ENCODE measurements around the gene ZNF117. TPM values are rescaled to one million over a fixed set of nuclear protein-coding genes. Genes with fewer than 3 reads are reported as not detected.
"Not testable (repeated sequence)": the region's sequence is repeated elsewhere in the genome, so short reads cannot be mapped to it uniquely, and the experiment has no call there.

Gene ZNF117
- total RNA-seq = 1 to 10 TPM in 2 of 3 donors, under 1 TPM in 1; 0.82 to 1.8 (median 1.7) TPM

DNA sequence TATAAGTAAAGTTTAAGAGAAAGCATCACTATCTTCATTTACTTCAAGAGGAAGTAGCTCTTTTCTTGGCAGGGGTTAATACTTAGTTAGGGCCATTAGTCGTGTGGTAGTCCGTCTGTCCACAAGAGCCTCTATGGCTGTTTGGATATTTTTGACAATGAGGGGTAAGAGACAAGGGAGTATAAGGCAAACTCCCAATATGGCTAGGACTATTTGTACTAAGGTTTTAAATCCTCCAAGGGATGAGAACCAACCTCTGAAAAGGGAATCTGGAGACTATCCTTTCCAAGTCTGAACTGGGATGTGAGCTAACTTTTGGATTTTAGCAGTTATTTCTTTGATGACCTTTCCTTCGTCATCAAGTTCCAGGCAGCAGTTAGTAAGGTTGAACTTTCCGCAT, at the start of gene ZNF117:
ZNF117 (minus strand) TSS at position 101 of the 400 bp plus-strand sequence.
- peaks cover 47% of the 10 kb centered on the region for H3K36me3 Mint-ChIP-seq (ENCODE audit: insufficient read depth)
- DNase-seq = no peak
- H3K4me1 Mint-ChIP-seq (ENCODE audit: low read depth) = no peaks in the 10 kb centered on the region
- H3K4me3 Mint-ChIP-seq = no peak within 1 kb of the TSS
- no peaks in the 10 kb centered on the region for H3K27me3 Mint-ChIP-seq (ENCODE audit: low read depth)
- H3K9me3 Mint-ChIP-seq = peaks cover 88% of the 10 kb centered on the region
- ATAC-seq = no peak

DNA sequence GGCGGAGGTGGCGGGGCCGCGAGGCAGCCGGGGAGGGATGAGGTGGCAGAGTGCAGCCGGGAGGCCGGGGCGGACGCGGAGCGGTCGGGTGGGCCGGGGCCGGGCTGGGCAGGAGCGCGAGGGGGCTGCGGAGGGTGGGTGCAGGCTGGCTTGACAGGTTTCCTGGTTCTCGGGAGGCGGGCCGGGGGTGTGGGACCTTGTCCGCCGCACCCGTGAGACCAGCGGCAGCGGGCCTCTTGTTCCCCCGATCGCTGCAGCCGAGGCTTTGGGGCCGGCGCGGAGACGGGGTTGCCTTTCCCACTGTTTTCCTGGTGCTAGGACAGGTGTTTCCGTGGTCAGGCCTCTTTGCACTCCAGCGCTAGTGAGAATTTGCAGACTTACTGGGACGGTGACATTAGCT, 47.9 kb upstream of the ZNF117 start:
- not testable (repeated sequence) for H3K9me3 Mint-ChIP-seq; H3K27me3 Mint-ChIP-seq (ENCODE audit: low read depth); H3K36me3 Mint-ChIP-seq (ENCODE audit: insufficient read depth)
- Mint-ChIP-seq H3K4me1 (ENCODE audit: low read depth) (peaks cover 13% of the 10 kb centered on the region), H3K4me3 (peak overlapping the region; percentile 84)
- peak; percentile 10 for DNase-seq
- peak; percentile 21 to 25 for ATAC-seq

DNA sequence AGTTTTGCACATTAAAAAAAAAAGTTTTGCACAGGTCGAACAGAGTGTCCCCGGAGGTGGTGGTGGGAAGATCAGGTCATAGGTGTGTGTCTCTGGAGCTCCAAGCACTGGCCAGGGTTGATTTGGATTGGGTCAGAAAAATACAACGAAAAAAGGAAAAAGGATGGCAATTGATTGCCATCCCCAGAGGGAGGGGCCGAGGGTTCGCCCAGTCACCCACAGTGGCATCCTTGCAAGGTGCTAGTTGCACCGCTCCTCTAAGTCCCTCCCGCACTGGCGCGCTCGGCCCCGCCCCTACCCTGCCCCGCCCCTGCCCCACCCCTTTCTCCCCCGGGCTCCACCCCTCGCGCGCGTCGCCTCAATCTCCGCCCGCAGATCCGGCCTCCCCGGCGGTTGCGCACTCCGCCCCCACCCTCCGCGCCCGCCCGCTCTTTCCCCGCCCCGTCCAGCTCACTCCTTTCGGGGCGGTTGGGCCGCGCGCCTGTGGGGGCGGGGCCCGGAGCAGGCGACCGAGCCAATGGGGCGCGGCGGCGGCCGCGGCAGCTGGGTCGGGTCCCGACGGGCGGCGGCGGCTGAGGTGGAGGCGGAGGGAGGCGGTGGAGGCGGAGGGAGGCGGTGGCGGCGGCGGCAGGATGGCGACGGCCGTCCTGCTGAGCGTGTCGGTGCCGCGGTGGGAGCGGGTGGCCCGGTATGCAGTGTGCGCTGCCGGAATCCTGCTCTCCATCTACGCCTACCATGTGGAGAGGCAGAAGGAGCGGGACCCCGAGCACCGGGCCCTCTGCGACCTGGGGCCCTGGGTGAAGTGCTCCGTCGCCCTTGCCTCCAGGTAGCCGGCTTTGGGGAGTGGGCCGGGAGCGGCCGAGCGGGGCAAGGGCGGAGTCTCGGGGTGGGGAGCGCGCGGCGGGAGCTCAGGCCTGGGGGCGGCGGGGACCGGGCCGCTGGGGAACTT, 47.2 kb upstream of the ZNF117 start:
- Mint-ChIP-seq H3K4me1 (ENCODE audit: low read depth) (peaks cover 13% of the 10 kb centered on the region), H3K9me3 (no peaks in the 10 kb centered on the region), H3K27me3 (ENCODE audit: low read depth) (no peaks in the 10 kb centered on the region), H3K4me3 (peak overlapping the region; percentile 84), H3K36me3 (ENCODE audit: insufficient read depth) (no peaks in the 10 kb centered on the region)
- DNase-seq (peak; percentile 94), ATAC-seq (peak; percentile 94)

DNA sequence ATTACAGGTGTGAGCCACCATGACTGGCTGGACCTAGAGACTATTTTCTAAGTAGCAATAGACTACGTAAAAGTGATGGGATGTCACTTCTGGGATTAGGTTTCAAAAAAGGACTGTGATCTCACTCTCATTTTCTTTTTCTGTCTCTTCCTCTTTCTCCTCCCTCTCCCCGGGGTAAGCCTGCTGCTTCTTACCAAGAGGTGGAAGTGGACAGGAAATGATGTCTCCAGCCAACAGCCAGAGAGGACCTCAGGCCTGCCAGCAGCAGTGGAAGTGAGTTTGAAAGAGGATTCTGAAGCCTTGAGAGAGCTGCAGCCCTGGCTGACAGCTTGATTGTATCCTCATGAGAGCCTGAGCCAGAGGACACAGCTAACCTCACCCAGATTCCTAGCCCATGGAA, 45.7 kb upstream of the ZNF117 start:
- H3K4me1 Mint-ChIP-seq (ENCODE audit: low read depth) = peaks cover 13% of the 10 kb centered on the region
- H3K9me3 Mint-ChIP-seq; H3K27me3 Mint-ChIP-seq (ENCODE audit: low read depth); H3K36me3 Mint-ChIP-seq (ENCODE audit: insufficient read depth); H3K4me3 Mint-ChIP-seq; DNase-seq; ATAC-seq: not testable (repeated sequence)

DNA sequence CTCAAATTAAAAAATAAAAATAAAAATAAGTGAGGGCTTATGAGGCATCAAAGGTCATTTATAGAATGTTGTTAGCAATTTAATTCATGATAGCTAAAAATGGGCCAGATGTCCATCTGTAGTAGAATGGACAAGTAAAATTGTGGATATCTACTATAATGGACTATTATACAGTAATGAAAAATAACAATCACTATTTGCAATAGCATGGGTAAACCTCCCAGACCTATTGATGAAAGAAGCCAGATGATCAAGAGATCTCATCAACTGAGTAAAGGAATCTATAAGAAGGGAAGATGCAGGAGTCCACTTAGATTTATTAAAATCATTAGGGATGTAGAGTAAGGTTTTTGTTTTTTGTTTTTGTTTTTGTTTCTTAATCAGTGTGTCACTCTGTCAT, 44.6 kb upstream of the ZNF117 start:
- H3K9me3 Mint-ChIP-seq; H3K36me3 Mint-ChIP-seq (ENCODE audit: insufficient read depth); ATAC-seq; DNase-seq; H3K27me3 Mint-ChIP-seq (ENCODE audit: low read depth); H3K4me3 Mint-ChIP-seq: not testable (repeated sequence)
- peaks cover 13% of the 10 kb centered on the region for H3K4me1 Mint-ChIP-seq (ENCODE audit: low read depth)

DNA sequence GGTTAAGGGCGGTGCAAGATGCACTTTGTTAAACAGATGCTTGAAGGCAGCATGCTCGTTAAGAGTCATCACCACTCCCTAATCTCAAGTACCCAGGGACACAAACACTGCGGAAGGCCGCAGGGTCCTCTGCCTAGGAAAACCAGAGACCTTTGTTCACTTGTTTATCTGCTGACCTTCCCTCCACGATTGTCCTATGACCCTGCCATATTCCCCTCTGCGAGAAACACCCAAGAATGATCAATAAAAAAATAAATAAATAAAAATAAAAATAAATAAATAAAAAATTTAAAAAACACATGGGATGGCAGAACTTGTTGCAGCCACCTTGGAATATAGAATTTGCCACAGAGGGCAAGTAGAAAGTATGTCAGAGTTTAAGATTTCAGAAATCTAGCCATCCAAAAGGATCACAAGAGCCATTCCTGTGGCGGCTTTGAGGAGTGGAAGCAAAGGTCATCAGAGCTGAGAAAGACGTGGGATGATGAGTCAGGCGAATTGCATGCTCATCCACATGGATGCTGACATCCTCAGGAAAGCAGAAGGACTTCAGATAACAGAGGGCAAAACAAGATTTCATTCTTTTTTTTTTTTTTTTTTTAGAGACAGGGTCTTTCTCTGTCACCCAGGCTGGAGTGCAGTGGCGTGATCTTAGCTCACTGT, 43.4 kb upstream of the ZNF117 start:
- H3K4me3 Mint-ChIP-seq; H3K4me1 Mint-ChIP-seq (ENCODE audit: low read depth); ATAC-seq; H3K36me3 Mint-ChIP-seq (ENCODE audit: insufficient read depth); DNase-seq; H3K27me3 Mint-ChIP-seq (ENCODE audit: low read depth); H3K9me3 Mint-ChIP-seq: not testable (repeated sequence)

DNA sequence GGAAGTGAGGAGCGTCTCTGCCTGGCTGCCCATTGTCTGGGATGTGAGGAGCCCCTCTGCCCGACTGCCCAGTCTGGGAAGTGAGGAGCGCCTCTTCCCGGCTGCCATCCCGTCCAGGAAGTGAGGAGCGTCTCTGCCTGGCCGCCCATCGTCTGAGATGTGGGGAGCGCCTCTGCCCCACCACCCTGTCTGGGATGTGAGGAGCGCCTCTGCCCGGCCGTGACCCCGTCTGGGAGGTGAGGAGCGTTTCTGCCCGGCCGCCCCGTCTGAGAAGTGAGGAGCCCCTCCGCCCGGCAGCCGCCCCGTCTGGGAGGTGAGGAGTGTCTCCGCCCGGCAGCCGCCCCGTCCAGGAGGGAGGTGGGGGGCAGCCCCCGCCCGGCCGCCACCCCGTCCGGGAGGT, 42.6 kb upstream of the ZNF117 start:
- not testable (repeated sequence) for H3K9me3 Mint-ChIP-seq; ATAC-seq; H3K4me3 Mint-ChIP-seq; H3K36me3 Mint-ChIP-seq (ENCODE audit: insufficient read depth); DNase-seq; H3K4me1 Mint-ChIP-seq (ENCODE audit: low read depth); H3K27me3 Mint-ChIP-seq (ENCODE audit: low read depth)

DNA sequence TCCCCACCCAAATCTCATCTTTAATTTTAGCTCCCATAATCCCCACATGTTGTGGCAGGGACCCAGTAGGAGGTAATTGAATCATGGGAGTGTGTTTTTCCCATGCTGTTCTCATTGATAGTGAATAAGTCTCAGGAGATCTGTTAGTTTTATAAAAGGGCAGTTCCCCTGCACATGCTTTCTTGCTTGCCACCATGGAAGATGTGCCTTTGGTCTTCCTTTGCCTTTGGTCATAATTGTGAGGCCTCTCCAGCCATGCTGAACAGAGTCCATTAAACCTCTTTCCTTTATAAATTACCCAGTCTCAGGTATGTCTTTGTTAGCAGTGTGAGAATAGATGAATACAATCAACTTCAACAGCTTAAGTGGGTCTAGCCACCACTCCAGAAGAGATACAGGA, 34.2 kb upstream of the ZNF117 start:
- not testable (repeated sequence) for ATAC-seq; H3K4me1 Mint-ChIP-seq (ENCODE audit: low read depth); H3K9me3 Mint-ChIP-seq; H3K4me3 Mint-ChIP-seq; DNase-seq; H3K27me3 Mint-ChIP-seq (ENCODE audit: low read depth); H3K36me3 Mint-ChIP-seq (ENCODE audit: insufficient read depth)

DNA sequence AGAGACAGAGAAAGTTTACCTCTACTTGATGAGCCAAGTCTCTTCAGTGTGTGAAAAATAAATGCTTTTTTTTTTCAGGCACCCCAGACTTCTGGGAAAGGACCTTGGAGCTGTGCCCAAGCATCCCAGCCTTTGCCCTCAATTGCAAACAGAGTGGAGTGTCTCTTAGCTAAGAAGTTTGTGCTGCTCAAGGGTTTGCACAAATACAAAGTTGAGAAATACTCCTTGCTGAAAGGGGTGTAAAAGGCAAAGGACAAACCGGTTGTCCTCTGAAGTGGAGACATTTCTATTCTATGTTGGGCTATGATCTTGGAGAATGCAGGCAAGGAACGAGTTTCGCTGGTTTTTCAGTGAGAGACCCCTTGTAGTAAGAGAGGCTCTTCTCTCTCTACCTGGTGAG, 30.1 kb upstream of the ZNF117 start:
- not testable (repeated sequence) for H3K27me3 Mint-ChIP-seq (ENCODE audit: low read depth); H3K4me3 Mint-ChIP-seq; DNase-seq; ATAC-seq; H3K9me3 Mint-ChIP-seq; H3K4me1 Mint-ChIP-seq (ENCODE audit: low read depth); H3K36me3 Mint-ChIP-seq (ENCODE audit: insufficient read depth)

DNA sequence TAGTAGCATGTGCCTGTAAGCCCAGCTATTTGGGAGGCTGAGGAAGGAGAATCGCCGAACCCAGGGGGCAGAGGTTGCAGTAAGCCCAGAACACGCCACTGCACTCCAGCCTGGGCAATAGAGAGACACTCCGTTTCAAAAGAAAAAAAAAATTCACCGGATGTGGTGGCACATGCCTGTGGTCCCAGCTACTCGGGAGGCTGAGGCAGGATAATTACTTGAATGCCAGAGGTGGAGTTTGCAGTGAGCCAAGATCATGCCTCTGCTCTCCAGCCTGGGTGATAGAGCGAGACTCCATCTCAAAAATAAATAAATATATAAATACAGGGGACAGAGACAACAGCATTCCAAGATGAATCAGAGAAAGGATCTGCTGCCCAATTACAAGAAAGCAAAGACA, 19.0 kb upstream of the ZNF117 start:
- H3K36me3 Mint-ChIP-seq (ENCODE audit: insufficient read depth); H3K9me3 Mint-ChIP-seq; H3K27me3 Mint-ChIP-seq (ENCODE audit: low read depth); ATAC-seq; H3K4me3 Mint-ChIP-seq; DNase-seq: not testable (repeated sequence)
- peaks cover 17% of the 10 kb centered on the region for H3K4me1 Mint-ChIP-seq (ENCODE audit: low read depth)

DNA sequence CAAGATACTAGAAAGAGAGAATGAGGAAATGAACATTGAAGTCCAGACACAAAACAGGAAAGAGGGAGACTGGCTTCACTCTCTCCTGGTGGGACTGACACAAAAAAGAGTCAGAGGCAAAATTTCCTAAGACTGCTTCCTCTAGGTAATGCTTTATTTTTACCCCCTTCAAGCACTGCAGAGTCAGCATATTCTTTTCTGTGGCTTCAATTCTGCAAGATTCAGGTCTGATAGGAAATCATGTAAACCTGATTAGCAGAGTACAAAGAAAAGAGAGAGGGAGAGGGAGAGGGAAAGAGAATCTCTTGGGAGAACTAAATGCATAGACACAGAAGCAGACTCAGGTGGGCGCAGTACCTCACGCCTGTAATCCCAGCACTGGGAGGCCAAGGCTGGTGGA, 18.6 kb upstream of the ZNF117 start:
- H3K4me1 Mint-ChIP-seq (ENCODE audit: low read depth) = peaks cover 22% of the 10 kb centered on the region
- not testable (repeated sequence) for ATAC-seq; H3K27me3 Mint-ChIP-seq (ENCODE audit: low read depth); H3K36me3 Mint-ChIP-seq (ENCODE audit: insufficient read depth); H3K9me3 Mint-ChIP-seq; H3K4me3 Mint-ChIP-seq; DNase-seq

DNA sequence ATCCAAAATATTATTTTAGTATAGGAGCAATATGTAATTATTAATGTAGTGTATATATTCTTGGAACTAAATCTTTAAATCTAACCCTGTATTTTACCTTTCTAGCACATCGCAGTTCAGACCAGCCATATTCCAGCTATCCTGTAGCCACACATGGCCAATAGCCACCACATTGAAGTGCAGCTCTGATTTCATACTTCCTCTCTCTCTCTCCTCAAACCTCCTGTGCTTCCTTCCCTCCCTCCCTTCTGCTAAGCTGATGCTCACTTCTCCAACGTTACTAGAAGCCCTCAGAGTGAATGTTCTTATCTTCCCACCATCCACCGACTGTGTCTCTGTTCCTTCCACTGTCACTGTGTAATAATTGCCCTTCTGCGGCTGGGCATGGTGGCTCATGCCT, 16.2 kb upstream of the ZNF117 start:
- peak overlapping the region; percentile 97 for H3K4me3 Mint-ChIP-seq
- not testable (repeated sequence) for ATAC-seq; H3K27me3 Mint-ChIP-seq (ENCODE audit: low read depth); DNase-seq; H3K9me3 Mint-ChIP-seq
- H3K36me3 Mint-ChIP-seq (ENCODE audit: insufficient read depth) = peaks cover 22% of the 10 kb centered on the region
- H3K4me1 Mint-ChIP-seq (ENCODE audit: low read depth) = peaks cover 35% of the 10 kb centered on the region

DNA sequence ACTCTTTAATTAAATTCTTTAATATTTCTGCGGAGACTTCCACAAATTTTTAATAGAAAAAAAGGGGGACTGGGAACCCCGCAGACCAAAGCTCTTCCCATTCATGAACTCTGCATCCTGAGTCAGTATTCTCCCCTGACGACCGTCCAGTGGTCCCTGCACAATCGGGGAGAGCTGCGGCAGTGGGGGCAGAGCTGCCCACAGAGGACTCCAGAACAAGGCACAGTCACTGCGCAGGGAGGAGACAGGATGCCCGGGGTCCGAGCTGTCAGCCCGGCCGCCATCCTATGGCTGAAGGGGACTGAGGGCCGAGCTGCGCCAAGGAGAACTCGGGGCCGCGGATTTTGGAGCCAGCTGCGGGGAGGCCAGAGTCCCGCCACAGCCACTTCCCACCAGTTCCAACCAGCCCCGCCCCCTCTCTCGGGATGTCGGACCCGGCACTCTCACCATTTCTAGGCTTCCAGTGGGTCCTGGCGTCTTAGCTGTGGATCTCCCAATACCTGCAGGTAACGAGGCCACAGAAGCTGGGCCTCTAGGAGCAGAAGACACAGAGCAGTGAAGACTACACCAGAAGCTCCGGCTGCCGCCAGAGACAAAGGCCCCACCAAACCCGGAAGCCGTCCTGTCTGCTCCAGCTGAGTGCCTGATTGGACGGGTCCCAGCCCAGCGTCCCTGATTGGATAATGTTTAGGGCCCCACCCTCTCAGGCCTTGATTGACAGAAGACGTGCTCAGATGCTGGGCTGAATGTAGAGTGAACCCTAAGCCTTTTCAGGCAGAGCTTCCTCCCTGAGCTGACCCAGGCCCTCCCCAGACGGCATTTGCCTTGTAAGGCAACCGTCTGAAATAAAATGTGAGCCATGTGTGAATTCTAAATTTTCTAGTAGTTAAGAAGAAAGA, 15.5 kb upstream of the ZNF117 start, which contains the start of gene ERV3-1:
ERV3-1 (minus strand) TSS at position 594 of the 899 bp plus-strand sequence. CDS start 13,661 bp downstream, outside the sequence.
- Mint-ChIP-seq H3K9me3 (peaks cover 5% of the 10 kb centered on the region), H3K4me3 (peak within 1 kb of the TSS; percentile 97), H3K4me1 (ENCODE audit: low read depth) (peaks cover 37% of the 10 kb centered on the region), H3K27me3 (ENCODE audit: low read depth) (no peaks in the 10 kb centered on the region), H3K36me3 (ENCODE audit: insufficient read depth) (peaks cover 28% of the 10 kb centered on the region)
- DNase-seq (peak; percentile 86), ATAC-seq (peak; percentile 100)

DNA sequence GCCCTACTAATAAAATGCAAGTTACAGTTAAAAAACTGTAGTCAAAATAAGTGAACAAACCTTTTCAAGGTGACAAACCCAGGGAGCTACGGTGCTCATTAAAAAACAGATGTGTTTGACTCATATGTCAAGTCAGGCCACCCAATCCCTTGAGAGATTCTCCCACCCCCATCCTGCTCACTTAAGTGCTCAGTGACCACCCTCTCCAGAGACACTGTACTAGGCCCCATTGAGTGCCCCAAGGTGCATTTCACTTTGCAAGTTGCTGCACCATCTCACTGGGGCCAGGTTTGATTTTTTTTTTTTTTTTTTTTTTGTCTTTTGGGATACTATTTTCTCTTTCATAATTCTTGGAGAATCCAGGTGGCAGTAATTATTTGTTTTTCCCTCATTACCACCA, 13.7 kb upstream of the ZNF117 start:
- Mint-ChIP-seq H3K36me3 (ENCODE audit: insufficient read depth) (peaks cover 42% of the 10 kb centered on the region), H3K9me3 (peaks cover 16% of the 10 kb centered on the region), H3K27me3 (ENCODE audit: low read depth) (no peaks in the 10 kb centered on the region), H3K4me1 (ENCODE audit: low read depth) (peaks cover 37% of the 10 kb centered on the region), H3K4me3 (peak overlapping the region; percentile 97)
- DNase-seq (no peak), ATAC-seq (no peak)

Data from activated T-cell treated with anti-CD3 and anti-CD28 coated beads, Interleukin-2, amount 50 U/mL, for 4 hours (primary cell).